ENCODE results near the gene ZBTB25. TPM values are rescaled to one million over a fixed set of nuclear protein-coding genes. Genes with fewer than 3 reads are reported as not detected.
A peak's percentile ranks its signal among the peaks of the same experiment; 100 is the strongest.

The ZBTB25 gene
- total RNA-seq, 2 donors from 2014 or later = 54.8 to 63.1 TPM

GRCh38 chr14:64463195-64463594, 40.4 kb downstream of the ZBTB25 start:
- Mint-ChIP-seq H3K27ac (no peak overlapping the region), H3K36me3 (ENCODE audit: low read depth) (peaks cover 6% of the 10 kb centered on the region), H3K4me3 (no peak overlapping the region), H3K4me1 (peaks cover 20% of the 10 kb centered on the region), H3K27me3 (no peaks in the 10 kb centered on the region)
- no peak for DNase-seq
- H3K9me3 ChIP-seq (ENCODE audit: control insufficient read depth, low read length, poor library complexity, severe bottlenecking) = no peaks in the 10 kb centered on the region
- ATAC-seq = no peak

GRCh38 chr14:64461221-64461620, 42.4 kb downstream of the ZBTB25 start:
- DNase-seq (no peak), ATAC-seq (no peak)
- Mint-ChIP-seq H3K27ac (peak overlapping the region; percentile 51), H3K36me3 (ENCODE audit: low read depth) (peaks cover 4% of the 10 kb centered on the region), H3K4me1 (peaks cover 16% of the 10 kb centered on the region), H3K27me3 (no peaks in the 10 kb centered on the region), H3K4me3 (no peak overlapping the region)
- no peaks in the 10 kb centered on the region for H3K9me3 ChIP-seq (ENCODE audit: control insufficient read depth, low read length, poor library complexity, severe bottlenecking)

GRCh38 chr14:64459405-64460136, 44.1 kb downstream of the ZBTB25 start:
- peak; percentile 41 for ATAC-seq
- H3K27me3 Mint-ChIP-seq = no peaks in the 10 kb centered on the region
- no peak overlapping the region for H3K4me3 Mint-ChIP-seq

GRCh38 chr14:64454671-64455070, 49.0 kb downstream of the ZBTB25 start:
- no peak overlapping the region for H3K27ac Mint-ChIP-seq
- no peaks in the 10 kb centered on the region for H3K27me3 Mint-ChIP-seq
- peaks cover 4% of the 10 kb centered on the region for H3K36me3 Mint-ChIP-seq (ENCODE audit: low read depth)
- DNase-seq = no peak
- no peaks in the 10 kb centered on the region for H3K9me3 ChIP-seq (ENCODE audit: control insufficient read depth, low read length, poor library complexity, severe bottlenecking)
- no peak overlapping the region for H3K4me3 Mint-ChIP-seq
- no peak for ATAC-seq
- peaks cover 9% of the 10 kb centered on the region for H3K4me1 Mint-ChIP-seq

More at GRCh38 chr14:64459405-64460136, 44.1 kb downstream of the ZBTB25 start:
- no peak for DNase-seq
- Mint-ChIP-seq H3K36me3 (ENCODE audit: low read depth) (peaks cover 5% of the 10 kb centered on the region), H3K4me1 (peaks cover 7% of the 10 kb centered on the region), H3K27ac (peak overlapping the region; percentile 37)
- H3K9me3 ChIP-seq (ENCODE audit: control insufficient read depth, low read length, poor library complexity, severe bottlenecking) = no peaks in the 10 kb centered on the region

- no peaks in the 10 kb centered on the region for H3K27me3 Mint-ChIP-seq
- no peak overlapping the region for H3K27ac Mint-ChIP-seq
- H3K9me3 ChIP-seq (ENCODE audit: control insufficient read depth, low read length, poor library complexity, severe bottlenecking) = no peaks in the 10 kb centered on the region
- DNase-seq (no peak), ATAC-seq (no peak)
- H3K4me1 Mint-ChIP-seq = peaks cover 12% of the 10 kb centered on the region
- H3K36me3 Mint-ChIP-seq (ENCODE audit: low read depth) = peaks cover 4% of the 10 kb centered on the region
- H3K4me3 Mint-ChIP-seq = no peak overlapping the region
Observed at GRCh38 chr14:64450255-64450654, 53.4 kb downstream of the ZBTB25 start.

GRCh38 chr14:64447876-64448670, 55.6 kb downstream of the ZBTB25 start:
- Mint-ChIP-seq H3K4me1 (peaks cover 27% of the 10 kb centered on the region), H3K36me3 (ENCODE audit: low read depth) (peaks cover 8% of the 10 kb centered on the region), H3K4me3 (no peak overlapping the region), H3K27ac (no peak overlapping the region), H3K27me3 (no peaks in the 10 kb centered on the region)
- ATAC-seq (no peak), DNase-seq (no peak)
- H3K9me3 ChIP-seq (ENCODE audit: control insufficient read depth, low read length, poor library complexity, severe bottlenecking) = no peaks in the 10 kb centered on the region

- peaks cover 11% of the 10 kb centered on the region for H3K36me3 Mint-ChIP-seq (ENCODE audit: low read depth)
Observed at GRCh38 chr14:64444984-64445845, 58.4 kb downstream of the ZBTB25 start.

GRCh38 chr14:64444140-64444539, 59.5 kb downstream of the ZBTB25 start:
- DNase-seq (no peak), ATAC-seq (no peak)
- Mint-ChIP-seq H3K4me1 (peaks cover 20% of the 10 kb centered on the region), H3K36me3 (ENCODE audit: low read depth) (peaks cover 13% of the 10 kb centered on the region), H3K27me3 (no peaks in the 10 kb centered on the region), H3K4me3 (no peak overlapping the region), H3K27ac (peak overlapping the region; percentile 87)
- no peaks in the 10 kb centered on the region for H3K9me3 ChIP-seq (ENCODE audit: control insufficient read depth, low read length, poor library complexity, severe bottlenecking)

More at GRCh38 chr14:64444984-64445845, 58.4 kb downstream of the ZBTB25 start:
- Mint-ChIP-seq H3K4me1 (peaks cover 23% of the 10 kb centered on the region), H3K27me3 (no peaks in the 10 kb centered on the region), H3K4me3 (no peak overlapping the region), H3K27ac (peak overlapping the region; percentile 87)
- ATAC-seq = peak; percentile 92
- DNase-seq = no peak
- no peaks in the 10 kb centered on the region for H3K9me3 ChIP-seq (ENCODE audit: control insufficient read depth, low read length, poor library complexity, severe bottlenecking)

GRCh38 chr14:64442300-64442988, 61.2 kb downstream of the ZBTB25 start:
- Mint-ChIP-seq H3K27me3 (no peaks in the 10 kb centered on the region), H3K4me1 (peaks cover 32% of the 10 kb centered on the region), H3K27ac (no peak overlapping the region), H3K4me3 (no peak overlapping the region), H3K36me3 (ENCODE audit: low read depth) (peaks cover 15% of the 10 kb centered on the region)
- H3K9me3 ChIP-seq (ENCODE audit: control insufficient read depth, low read length, poor library complexity, severe bottlenecking) = no peaks in the 10 kb centered on the region
- DNase-seq = no peak
- ATAC-seq = no peak

- Mint-ChIP-seq H3K36me3 (ENCODE audit: low read depth) (peaks cover 15% of the 10 kb centered on the region), H3K4me3 (no peak overlapping the region), H3K27ac (no peak overlapping the region), H3K27me3 (no peaks in the 10 kb centered on the region), H3K4me1 (peaks cover 30% of the 10 kb centered on the region)
- ATAC-seq = no peak
- DNase-seq = no peak
- no peaks in the 10 kb centered on the region for H3K9me3 ChIP-seq (ENCODE audit: control insufficient read depth, low read length, poor library complexity, severe bottlenecking)
Observed at GRCh38 chr14:64440494-64440893, 63.1 kb downstream of the ZBTB25 start.

GRCh38 chr14:64439141-64439540, 64.5 kb downstream of the ZBTB25 start:
- H3K9me3 ChIP-seq (ENCODE audit: control insufficient read depth, low read length, poor library complexity, severe bottlenecking) = no peaks in the 10 kb centered on the region
- Mint-ChIP-seq H3K4me3 (no peak overlapping the region), H3K36me3 (ENCODE audit: low read depth) (peaks cover 13% of the 10 kb centered on the region), H3K27me3 (no peaks in the 10 kb centered on the region), H3K4me1 (peaks cover 16% of the 10 kb centered on the region), H3K27ac (no peak overlapping the region)
- ATAC-seq (no peak), DNase-seq (no peak)

- Mint-ChIP-seq H3K4me1 (peaks cover 12% of the 10 kb centered on the region), H3K36me3 (ENCODE audit: low read depth) (peaks cover 11% of the 10 kb centered on the region), H3K27ac (no peak overlapping the region), H3K4me3 (no peak overlapping the region), H3K27me3 (no peaks in the 10 kb centered on the region)
- ATAC-seq (no peak), DNase-seq (no peak)
- no peaks in the 10 kb centered on the region for H3K9me3 ChIP-seq (ENCODE audit: control insufficient read depth, low read length, poor library complexity, severe bottlenecking)
Observed at GRCh38 chr14:64438181-64438841, 65.3 kb downstream of the ZBTB25 start.

Measured in T-helper 17 cell (primary cell).